Endometrium (tissue), 2 donors: ENCODE data around the gene YPEL5.
A peak's percentile ranks its signal among the peaks of the same experiment; 100 is the strongest.
"Not testable (repeated sequence)": the region's sequence is repeated elsewhere in the genome, so short reads cannot be mapped to it uniquely, and the experiment has no call there.

ENCODE experiments used
- FAIRE-seq: peaks from 2 replicates; lab custom pipeline; 2012; peaks lifted over from hg19 to GRCh38; lab: Jason Lieb, UNC
- donor health status: control.
- donor health status: control.

The YPEL5 gene

DNA sequence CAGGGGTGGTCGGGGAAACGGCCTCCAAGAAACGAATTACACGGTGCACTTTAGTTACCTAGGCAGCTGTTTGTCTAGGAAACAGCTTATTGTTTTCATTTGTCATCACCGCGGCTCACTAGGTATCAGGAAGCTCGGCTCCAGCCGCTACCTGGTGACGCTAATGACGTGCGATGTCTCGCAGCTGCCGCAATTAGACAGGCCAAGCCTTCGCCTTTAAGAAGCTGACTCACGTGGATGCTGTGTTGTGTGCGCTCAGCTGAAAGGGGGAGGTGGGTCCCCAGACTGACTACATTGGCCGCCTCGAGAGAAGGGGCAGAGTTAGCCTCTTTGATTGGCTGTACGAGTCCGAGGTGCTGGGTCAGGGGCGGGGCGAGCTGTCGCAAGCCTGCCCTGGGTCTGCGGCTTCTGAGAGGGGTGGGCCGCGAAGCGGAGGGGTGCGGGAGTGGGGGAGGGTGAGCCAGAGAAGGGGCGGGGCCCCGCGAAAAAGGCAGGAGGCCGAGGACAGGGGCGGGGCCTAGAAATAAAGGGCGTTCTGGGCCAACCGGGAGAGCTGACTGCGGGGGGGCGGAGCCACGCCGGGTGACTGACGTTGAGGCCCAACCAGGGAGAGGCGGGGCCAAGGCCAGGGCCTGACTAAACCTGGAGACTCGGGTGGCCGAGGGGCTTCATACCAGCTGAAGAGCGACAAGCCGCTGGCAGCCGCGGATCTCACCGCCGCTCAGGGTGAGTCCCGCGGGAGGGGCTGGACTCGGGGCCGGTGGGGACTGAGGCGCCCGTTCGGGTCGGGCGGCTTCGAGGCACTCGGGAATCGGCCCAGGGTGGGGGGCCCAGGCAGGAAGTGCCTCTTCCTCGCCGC, at the start of gene YPEL5:
YPEL5 (plus strand) TSS at position 671 of the 859 bp plus-strand sequence. CDS start 9,645 bp downstream, outside the sequence.
- FAIRE-seq: peak; percentile 95

DNA sequence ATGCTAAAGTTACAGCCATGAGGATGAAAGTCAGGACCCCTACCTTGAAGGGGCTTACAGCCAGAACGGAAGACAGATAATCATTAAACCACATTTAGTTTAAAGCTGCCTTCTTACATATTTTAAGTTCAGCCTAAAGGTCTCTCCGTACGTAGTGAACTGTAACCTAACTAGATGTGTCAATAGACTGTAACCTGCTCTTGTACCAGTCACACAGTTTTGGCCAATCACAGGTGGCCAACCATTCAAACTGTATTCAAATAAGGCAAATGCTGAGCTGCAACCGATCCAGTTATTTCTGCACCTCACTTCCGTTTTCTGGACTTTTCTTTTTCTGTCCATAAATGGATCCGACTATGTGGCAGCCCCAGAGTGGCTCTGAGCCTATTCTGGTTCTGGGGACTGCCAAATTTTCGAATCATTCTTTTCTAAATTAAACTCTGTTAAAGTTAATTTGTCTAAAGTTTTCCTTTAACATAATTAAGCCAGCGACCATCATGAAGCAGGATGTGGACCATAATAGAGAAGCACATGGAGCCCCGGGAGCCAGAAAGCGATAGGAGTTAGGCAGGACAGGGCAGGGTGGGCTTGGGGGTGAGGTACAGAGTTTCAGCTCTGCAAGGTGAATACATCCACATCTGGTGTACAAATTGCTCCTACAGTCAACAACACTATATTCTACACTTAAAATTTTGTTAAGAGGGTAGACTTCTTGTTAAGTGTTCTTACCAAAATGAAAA, 48.4 kb upstream of the YPEL5 start:
- FAIRE-seq: no peak

DNA sequence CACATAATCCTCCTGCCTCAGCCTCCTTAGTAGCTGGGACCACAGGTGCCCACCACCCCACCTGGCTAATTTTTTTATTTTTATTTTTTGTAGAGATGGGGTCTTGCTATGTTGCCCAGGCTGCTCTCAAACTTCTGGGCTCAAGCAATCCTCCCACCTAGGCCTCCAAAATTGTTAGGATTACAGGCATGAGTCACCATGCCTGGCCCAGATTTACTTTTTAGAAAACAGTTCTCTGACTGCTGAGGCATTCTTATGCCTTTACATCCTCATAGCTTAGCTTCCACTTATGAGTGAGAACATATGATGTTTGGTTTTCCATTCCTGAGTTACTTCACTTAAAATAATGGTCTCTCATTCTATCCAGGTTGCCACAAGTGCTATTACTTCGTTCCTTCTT, 47.4 kb upstream of the YPEL5 start:
- FAIRE-seq: not testable (repeated sequence)

DNA sequence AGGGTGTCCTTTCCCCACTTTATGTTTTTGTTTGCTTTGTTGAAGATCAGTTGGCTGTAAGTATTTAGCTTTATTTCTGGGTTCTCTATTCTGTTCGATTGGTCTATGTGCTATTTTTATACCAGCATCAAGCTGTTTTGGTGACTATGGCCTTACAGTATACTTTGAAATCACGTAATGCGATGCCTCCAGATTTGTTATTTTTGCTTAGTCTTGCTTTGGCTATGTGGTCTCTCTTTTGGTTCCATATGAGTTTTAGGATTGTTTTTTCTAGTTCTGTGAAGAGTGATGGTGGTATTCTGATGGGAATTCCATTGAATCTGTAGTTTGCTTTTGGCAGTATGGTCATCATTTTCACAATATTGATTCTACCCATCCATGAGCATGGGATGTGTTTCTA, 46.1 kb upstream of the YPEL5 start:
- not testable (repeated sequence) for FAIRE-seq

DNA sequence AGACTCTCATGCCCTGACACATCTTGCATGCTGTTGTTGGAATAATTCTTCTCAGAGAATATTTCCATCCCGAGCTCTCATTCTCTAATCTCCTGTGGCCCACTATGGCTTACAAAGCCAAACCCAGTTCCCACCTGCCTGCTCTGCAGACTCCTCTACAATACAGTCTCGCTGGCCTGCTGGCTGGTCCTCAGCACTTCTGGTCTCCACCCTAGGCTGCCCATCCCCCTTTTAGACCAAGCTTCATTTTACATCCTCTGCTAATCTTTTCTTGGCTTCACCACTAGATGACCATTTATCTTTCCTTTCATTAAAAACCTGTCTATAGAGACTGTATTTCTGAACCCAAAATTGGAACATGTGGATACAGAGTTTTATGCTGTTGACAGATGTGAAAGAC, 42.5 kb upstream of the YPEL5 start:
- no peak for FAIRE-seq

DNA sequence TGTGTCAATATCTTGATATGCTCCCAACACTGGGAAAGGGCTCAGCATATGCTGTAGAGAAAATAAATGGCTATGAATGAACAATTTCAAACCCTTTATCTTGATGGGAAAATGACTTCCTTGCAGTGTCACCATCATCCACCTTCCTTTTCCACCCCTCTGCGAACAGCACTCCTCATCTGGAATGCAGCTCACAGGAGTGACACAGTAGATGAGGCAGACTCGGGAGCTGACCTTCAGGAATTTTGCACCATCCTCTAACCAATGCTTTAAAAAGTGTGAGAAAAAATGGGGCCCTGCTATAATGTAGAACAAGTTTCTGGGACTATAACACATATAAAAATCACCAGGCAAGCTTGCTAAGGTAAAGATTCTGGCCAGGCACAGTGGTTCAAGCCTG, 41.3 kb upstream of the YPEL5 start:
- no peak for FAIRE-seq

DNA sequence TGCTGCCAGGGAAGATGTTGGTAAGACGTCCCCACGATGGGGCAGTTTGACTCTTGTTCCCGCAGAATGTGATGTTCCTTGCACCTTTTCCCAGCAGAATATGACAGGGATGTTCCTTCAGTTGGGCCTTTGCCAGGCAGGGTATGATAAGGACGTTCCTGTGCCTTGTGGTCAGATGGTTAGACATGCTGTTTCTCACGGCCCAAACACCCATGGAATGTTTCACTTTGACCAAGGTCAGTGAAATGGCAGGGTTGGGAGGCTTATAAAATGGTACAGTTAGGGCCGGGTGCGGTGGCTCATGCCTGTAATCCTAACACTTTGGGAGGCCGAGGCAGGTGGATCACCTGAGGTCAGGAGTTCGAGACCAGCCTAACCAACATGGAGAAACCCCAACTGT, 40.3 kb upstream of the YPEL5 start:
- no peak for FAIRE-seq

DNA sequence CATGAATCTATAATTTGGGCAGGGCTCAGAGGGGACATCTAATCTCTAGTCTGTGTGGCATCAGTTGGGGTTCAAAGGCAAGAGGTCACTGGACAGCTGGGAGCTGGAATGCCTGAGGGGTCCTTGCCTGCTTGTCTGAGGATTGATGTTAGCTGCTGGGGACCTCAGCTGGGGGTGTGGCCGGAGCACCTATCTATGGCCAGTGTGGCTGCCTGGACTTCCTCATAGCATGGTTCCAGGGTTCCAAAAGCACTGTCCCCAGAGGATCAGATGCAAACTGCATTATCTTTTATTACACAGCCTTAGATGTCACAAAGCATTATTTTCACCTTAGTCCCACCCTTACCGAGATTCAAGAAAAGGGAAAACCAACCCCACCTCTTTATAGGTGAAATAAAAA, 38.6 kb upstream of the YPEL5 start:
- no peak for FAIRE-seq

DNA sequence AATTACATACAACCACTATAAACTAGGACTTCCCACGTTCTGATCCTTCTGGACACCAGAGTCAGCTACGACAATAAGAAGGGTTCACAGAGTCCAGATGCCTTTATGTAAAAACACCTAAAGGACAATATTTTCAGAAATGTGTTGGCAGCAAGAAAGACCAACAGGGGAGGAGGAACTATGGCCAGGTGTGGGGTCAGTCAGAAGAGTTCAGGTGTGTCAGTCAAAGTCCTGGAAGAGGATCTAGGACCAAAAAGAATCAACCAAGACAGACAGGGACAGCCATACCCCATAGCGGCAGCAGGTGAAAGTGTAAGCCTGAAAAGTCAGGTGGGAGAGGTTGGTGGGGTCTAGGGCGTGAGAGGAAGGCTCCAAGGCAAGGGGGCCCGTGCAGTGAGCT, 38.0 kb upstream of the YPEL5 start:
- no peak for FAIRE-seq

DNA sequence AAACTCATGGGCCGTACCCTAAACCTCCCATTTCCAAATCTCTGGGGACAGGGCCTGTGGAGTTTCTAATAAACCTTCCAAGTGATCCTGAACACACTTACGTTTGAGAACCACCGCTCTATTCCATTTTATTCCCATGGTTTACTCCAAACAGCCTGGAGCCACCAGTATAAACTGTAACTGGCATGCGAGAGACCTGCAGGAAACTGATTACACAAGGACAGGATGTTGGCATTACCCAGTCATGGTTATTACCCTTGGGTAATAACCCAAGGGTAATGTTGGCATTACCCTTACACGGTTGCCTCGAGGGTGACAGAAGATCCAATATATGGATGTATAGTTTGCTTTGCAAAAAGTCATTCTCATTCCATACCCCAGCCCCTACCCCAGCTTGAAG, 37.0 kb upstream of the YPEL5 start:
- no peak for FAIRE-seq

DNA sequence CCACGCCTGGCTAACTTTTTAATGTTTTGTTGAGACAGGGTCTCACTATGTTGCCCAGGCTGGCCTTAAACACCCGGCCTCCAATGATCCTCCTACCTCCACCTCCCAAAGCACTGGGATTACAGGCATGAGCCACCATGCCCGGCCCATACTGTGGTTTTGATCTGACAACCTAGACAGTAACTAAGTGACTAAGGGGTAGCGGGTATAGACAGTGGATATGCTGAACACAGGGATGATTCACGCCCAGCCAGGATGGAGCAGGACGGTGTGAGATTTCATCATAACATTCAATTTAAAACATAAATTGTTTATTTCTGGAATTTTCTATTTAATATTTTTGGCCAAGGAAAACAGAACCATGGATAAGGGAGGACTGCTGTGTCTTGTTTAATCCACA, 36.0 kb upstream of the YPEL5 start:
- no peak for FAIRE-seq

DNA sequence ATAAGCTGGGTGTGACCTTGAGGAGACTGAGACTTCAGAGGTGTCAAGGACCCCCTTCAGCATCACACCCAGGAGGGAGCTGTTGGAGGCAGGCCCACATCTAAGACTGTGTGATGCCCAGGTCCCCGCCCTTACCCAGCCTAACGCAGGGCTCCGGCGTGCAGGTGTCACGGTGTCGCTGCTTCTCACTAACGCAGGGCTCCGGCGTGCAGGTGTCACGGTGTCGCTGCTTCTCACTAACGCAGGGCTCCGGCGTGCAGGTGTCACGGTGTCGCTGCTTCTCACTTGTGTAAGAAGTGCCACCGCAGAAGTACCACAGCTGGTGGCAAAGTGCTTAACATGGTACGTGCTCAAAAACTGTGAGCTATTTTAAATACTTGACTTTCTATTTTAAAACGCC, 35.6 kb upstream of the YPEL5 start:
- FAIRE-seq: not testable (repeated sequence)

DNA sequence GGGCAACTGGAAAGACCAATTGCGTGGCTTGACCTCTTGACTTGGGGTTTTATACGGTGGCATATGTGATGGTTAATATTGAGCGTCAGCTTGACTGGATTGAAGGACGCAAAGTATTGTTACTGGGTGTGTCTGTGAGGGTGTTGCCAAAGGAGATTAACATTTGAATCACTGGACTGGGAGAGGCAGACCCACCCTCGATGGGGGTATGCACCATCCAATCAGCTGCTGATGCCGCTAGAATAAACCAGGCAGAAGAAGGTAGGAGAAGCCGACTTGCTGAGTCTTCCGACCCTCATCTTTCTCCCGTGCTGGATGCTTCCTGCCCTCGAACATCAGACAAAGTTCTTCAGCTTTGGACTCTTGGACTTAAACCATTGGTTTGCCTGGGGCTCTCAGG, 34.2 kb upstream of the YPEL5 start:
- no peak for FAIRE-seq

DNA sequence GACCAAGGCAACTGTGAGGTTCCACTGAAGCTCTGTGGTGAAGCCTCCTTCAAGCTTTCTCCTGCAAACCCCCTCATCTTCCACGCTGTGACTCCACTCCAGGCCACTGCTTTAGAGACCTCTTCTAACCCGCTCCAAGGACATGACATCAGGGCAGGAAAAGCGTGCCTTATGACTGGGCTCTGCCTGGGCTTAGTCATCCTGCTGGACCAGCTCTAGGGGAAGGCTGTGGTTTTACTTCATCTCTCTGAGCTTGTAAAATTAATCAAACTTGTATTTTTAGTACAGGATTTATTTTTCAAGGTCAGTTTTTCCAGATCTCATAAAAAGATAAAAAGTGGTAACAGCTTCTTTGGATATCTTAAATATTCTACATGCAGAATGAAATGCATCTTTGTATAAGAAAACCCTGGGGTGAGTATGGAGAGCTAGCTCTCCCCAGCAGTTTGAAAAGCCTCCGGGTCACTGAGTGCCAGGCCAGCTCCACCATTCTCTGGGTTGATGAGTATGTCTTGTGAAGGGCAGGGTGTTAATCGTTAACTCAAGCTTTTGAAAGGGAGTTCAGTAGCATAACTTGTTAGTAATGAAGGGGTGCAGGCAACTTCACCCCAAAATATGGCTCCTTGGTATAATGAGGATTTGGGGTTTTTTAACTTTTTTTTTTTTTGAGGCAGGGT, 33.1 kb upstream of the YPEL5 start:
- FAIRE-seq: no peak

DNA sequence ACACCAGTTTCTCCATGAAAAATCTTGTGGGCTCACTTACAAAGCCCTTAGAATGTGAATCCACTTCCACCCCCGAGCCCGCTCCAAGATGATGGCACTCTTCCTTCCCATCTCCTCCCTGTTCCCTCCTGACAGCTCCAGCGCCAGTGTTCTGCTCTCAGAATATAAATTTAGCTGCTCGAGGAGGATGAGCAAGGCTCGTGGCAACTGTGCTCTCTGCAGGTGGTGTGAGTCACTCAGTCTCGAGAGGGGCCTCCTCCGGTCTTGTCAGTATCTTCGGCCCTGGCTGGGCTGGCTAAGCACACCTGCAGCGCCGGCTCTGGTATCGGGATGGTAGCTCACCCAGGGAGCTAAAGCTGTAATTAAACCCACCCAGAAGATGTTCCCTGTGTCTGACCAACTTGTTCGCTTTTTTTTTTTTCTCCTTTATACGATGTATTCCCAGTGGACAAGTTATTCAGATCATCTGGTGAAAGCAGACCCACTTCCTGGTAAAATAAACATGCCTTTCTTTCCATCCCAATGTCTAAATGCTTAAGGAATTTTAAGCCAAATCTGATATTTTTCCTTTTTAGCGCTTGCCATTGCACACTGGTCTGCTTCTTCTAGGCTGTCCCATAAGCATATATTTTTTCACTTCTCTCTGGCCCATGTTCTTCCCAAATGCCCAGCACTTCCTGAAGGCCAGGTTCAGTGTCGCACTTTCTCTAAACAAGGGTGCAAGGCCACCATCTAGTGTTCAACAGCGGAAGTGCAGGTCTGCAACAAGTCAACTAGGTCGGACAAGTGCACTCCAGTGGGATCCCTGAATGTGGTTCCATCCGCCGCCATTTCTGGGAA, 31.4 kb upstream of the YPEL5 start:
- no peak for FAIRE-seq

DNA sequence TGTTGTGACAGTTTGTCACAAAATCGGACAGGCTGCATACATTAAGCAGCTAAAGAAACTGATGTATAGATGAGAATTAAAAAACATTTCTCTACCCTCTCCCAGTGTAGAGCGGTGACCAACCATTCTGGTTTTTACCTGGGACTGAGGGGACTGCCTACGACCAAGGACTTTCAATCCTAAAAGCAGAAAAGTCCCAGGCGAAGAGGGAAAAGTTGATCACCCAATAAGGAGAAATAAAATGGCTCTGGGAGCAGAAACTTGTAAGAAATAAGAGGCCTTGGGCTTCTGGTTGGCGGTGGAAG, 30.9 kb upstream of the YPEL5 start:
- FAIRE-seq: no peak

DNA sequence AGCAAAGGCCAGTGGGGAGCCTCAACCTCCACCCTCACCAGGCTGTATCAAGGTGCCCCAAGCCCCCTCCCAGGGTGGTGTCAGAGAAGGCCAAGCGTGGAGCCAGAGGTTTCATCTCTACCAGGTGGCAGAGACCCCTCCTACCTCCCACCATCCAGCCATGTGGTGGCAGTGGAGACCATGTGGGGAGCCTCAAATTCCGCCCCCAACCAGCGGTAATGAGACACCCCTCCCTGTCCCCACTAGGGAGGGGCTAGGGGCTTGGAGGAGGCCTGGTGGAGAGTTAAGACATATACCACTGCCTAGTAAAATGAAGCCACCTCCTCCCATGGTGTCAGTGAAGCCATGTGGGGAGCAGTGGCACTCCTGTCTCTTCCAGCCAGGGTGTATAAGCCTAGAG, 24.4 kb upstream of the YPEL5 start:
- no peak for FAIRE-seq

DNA sequence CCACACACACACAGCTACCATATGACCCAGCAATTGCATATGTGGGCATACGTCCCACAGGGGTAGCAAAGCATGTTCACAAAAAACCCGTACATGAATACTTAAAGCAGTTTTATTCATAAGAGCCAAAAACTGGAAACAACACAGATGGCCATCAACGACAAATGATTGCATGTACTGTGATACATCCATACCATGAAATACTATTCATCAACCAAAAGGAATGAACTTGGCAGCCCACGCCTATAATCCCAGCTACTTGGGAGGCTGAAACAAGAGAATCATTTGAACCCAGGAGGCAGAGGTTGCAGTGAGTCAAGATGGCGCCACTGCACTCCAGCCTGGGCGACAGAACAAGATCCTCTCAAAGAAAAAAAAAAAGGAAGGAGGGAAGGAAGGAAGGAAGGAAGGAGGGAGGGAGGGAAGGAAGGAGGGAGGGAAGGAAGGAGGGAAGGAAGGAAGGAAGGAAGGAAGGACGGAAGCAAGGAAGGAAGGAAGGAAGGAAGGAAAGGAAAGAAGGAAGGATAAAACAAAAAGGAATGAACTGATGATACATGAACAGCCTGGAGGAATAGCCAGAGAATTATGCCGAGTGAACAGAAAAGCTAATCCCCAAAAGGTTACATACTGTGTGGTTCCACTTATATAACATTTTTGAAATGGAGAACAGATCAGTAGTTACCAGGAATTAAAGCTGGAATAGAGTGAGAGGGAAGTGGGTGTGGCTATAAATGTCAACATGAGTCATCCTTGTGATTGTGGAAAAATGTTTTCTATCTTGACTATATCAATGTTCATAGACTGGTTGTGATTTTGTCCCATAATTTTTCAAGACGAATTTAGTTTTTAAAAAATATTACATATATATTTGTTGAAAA, 19.6 kb upstream of the YPEL5 start:
- FAIRE-seq: no peak

DNA sequence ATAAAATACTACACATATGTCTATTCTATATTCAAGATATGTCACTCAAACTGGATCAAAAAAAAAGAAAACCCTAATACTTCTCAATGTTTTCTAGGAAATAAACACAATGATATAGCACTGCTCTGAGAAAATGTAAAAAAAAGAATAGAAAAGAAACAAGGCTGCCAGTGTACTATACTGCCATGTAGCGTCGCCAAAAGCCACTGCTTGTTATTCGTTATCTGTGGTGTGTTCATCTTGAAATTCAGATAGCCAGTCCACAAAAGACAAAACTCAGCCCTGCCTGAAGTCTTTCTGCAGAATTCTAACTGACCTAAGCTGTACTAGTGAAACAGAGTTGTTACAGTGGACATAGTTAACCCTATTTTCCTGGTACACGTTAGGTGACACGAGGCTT, 12.2 kb upstream of the YPEL5 start:
- no peak for FAIRE-seq

DNA sequence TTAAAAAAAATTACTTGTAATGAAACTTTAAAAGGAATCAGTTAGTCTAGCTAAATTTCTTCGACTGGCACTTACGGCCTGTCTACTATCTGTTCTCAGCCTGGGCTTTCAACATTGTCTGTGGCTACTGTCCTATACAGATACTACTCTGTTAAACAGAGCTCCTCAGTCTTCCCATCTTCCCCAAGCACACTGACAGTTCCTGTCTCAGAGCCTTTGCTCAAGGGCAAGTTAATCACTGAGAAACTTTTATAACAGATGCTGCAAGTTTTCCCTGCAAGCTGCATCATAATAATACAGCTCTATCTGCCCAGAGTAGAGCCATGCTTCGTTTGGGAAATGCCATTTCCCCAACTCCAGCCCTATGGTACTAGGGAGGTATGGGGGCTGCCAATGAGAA, 11.3 kb upstream of the YPEL5 start:
- no peak for FAIRE-seq

DNA sequence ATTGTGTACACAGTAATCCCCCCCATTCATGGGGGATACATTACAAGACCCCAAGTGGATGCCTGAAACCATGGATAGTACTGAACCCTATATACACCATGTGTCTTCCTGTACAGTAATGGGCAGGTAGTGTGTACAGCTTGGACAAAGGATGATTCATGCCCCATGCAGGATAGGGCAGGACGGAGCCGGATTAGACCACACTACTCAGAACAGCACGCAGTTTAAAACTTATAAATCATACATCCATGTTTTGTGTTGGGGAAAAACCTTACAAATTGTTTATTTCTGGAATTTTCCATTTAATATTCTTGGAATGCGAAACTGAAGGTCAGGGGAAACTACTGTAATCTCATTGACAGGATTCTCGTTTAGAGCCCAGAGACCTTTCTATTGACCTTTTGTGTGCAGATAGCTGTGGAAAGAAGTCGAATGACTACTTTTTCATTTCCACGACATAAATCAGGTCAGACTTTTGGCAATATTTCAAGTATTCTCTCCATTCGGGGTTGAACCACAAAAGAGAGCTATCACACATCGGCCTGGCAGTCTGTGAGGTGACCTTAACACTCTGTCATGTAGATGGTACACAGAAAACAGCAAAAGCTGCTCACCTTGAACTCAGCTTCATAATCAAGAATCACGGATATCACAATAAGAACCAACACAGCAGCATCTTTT, 9.9 kb upstream of the YPEL5 start:
- no peak for FAIRE-seq
